ENCODE results near the gene CDX1.

CDX1 gene

DNA sequence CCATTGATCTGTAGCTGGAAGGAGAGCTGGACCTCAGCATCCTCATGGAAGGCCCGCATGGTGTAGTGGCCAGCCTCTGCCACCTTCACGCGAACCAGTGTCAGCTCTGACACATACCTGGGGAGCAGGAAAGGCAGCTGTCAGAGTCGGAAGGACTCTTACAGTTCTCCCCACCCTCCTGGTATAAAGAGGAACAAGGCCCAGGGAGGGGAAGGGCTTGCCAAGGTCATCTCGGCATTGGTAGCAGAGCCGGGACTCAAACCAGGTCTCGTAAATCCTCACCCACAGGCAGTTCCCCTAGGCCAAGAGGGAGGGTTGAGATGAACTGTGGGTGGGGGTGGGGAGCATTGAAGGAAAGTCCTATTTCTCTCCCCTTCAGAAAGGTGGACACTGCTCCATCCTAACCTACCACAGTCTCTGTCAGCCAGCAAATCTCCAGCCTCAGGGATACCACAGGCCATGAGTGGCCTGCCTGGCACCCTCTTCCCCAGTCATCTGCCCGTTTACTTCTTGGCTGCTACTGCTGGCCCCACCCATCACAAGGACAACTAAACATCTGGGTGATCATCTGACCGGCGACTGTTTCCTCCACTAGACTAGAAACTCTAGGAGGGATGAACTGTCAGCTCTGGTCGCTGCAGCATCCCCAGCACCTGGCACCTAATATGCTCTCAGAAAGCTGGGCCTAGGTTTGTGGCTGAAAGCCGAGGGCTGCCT lies 34.4 kb upstream of the CDX1 start:
- no peak for DNase-seq

GRCh38 chr5:150132740-150133139 lies 33.8 kb upstream of the CDX1 start:
- no peak for DNase-seq

DNA sequence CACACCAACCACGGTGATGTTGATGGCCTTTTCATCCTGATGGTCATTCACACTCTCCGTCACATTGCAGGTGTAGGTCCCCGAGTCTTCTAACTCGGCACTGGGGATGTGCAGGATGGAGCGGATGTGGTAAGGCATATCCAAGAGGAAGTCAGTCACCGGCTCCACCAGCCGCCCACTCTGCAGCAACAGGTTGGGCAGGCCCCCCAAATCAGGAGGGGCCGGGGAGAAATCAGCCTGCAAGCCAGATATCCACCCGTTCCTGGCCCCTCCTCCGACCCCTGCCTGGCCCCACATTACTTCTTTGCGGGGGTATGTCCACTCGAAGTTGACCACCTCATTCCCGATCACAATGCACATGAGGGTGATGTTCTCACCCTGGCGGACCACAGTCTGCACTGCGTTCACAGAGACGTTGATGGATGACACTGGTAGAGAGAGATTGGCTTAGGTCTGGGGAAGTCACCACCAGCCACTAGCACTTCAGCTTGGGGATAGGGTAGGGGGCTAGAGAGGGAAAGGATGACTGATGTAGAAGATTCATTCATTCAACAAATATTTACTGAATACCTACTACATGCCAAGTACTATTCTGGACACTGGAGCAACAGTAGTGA lies 32.9 kb upstream of the CDX1 start:
- no peak for DNase-seq

- DNase-seq: no peak
Measured at GRCh38 chr5:150134198-150134588, 32.4 kb upstream of the CDX1 start.

DNA sequence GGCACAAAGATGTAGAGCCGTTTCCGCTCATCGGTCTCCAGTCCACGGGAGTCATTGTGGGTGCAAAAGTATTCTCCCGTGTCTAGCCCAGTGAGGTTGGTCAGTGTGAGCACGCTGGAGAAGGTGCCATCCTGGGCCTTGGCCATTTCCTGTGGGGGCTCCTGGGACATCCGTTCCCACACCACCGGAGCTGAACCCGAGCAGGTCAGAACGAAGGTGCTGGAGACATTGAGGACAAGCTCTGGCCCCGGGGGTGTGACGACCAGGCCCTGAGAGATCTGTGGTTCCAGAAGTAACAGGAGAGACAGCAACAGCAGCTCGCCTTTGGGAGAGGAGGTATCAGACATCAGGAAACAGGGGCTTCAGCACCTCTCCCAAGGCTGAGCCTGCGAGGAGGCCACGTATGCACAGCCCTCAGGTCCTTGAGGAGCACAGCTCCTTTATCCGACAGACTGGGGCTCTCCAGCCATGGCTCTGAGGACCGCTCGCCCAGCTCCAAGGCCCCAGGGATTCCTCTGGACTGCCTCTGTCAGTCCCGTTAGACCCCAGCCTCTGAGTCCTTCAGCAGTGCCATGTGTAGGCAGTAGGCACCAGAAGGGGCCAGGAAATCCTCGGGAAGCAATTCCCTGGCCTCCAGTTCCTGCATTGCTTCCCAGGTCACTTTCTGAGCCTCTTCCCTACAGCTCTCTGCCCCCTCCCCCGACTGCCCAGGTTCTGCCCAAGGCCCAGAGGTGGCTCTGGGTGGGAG lies 30.8 kb upstream of the CDX1 start:
- no peak for DNase-seq

GRCh38 chr5:150136305-150137167 lies 30.0 kb upstream of the CDX1 start:
- DNase-seq: no peak

- no peak for DNase-seq
Measured at GRCh38 chr5:150137168-150137957, 29.2 kb upstream of the CDX1 start.

DNA sequence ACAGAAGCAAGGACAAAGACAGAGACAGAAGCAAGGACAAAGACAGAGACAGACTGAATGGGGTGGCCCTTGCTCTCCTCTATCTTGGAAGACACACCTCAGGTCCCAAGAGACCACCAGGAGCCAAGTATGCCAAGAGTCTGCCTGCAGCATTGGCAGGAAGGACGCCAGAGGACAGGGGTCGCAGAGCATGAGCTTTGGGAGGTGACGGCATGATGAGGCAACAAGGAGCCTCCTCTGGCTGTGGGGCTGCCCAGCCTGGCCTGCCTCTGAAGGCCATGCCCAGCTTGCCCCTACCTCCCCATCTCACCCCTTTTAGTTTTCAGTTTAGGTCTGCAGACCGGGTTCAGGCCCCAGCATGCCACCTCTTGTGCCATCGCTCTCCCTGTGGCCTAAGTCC lies 28.6 kb upstream of the CDX1 start:
- no peak for DNase-seq

DNA sequence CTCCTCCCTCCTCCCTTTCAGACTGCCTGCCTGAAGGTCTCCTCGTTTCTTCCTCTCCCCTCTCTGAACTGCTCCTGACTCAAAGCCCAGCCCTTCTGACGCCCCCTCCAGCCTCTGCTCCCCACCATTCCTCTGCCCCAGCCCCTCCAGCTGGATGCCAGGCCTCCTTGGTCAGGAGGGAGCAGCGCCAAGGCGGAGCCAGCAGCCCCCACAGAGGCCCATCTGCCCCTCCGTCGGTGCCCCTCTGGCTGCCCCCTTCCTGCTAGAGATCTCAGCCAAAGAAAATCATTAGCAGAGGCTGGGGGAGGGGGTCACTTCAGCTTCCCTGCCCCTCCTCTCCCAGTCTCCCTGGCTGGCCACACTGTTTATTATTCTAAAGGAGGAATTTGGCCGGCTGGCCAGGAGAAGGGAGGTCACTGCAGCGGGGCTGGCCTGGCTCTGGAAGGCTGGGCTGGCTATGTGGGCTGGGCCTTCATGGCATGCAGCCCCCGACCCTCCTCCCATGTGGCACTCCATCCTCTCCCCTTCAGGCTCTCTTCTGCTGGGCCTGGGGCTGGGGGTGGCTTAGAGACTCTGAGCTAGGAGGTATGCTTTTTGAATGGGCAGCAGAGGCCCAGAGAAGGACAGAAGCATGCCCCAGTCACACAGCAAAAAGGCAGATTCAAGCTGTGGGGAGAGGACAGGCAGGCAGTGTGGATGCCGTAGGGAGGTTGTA lies 27.9 kb upstream of the CDX1 start:
- no peak for DNase-seq

GRCh38 chr5:150139334-150139733 lies 27.2 kb upstream of the CDX1 start:
- no peak for DNase-seq

DNA sequence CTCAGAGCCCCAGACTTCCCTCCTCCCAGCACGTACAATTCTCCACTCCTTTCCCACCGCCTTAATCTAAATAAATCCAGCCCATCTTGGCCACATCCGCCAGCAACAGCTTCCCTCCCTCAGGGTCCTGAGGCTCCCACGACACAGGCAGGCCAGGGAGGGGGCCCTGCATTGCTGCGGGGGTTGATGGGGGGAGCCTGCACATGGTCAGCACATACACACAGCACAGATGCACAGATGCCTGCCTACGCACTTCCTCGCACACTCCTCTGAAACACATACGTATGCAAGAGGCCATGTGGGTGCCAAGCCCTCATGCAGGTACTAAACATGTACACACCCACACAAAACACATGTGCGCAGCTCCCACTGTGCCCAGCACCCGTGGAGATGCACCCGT lies 25.7 kb upstream of the CDX1 start:
- DNase-seq: no peak

GRCh38 chr5:150141544-150142184 lies 24.9 kb upstream of the CDX1 start:
- DNase-seq: no peak

DNA sequence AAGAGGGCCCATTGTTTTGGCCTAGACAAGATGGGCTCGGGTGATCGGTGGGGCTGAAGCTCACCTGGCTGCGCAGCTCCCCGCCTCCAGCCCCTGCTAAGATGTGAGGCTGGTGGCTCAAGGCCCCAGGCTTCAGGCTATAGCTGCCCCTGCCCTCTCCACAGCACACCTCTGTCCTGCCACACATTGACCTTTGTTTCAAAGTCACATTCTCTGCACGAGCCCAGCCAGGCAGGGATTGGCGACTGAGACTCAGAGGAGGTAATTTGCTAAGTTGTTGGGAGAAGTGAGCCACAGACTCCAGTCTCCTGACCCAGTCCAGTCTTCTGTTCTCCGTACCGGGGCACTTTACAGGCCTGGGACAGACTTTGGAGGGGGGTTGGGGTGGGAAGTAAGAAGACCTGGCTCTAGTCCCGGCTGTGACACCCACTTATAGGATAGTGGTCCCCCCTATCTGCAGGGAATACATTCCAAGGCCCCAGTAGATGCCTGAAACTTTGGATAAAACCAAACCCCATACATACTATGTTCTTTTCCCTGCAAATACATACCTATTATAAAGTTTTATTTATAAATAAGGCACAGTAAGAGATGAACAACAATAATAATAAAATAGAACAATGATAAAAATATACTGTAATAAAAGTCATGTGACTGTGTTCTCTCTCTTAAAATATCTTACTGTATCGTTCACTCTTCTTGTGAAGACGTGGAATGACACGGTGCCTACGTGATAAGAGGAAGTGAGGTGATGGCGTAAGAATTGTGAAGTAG lies 24.2 kb upstream of the CDX1 start:
- no peak for DNase-seq

GRCh38 chr5:150142959-150143349 lies 23.6 kb upstream of the CDX1 start:
- DNase-seq: no peak

DNA sequence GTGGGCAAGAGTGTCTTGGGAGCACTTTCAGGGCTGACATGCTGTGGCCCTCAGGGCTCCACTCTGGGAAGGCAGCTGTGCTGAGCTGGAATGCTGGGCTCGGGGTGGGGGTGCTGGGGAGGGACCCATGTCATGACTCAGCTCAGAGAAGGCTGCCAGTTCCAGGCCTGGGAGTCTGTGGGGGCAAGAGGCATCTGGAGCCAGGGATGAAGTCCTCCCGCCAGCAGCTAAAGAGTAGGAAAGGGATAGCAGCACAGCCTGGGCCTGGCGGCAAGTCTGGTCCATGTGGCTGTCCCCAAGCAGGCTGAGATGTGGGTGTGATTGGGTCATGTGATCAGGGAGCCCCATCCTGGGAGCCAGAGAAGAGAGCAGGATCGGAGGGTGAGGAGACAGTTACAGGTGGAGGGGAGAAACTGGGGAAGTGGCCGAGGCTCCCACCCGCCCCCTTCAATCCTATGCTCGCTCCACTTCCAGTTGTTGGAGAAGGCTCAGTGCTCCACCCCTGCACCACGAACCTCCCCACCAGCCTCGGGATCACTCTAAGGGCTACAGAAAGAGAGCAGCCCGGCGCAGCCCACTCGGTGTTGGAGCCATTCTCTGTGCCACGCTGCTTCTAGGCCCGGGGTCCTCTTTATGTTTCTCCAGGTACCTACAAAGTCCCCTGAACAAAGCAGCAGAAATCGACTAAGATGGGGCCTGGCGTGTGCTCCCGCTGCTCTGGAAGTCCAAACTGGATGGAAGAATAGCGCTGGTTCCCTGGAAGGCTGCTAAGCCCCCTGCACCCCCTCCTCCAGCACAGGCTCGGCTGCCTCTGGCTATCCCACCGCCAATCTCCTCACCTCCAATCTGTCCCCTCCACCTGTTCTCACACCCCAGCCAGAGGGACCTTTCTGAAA lies 23.0 kb upstream of the CDX1 start:
- no peak for DNase-seq

GRCh38 chr5:150144246-150144801 lies 22.3 kb upstream of the CDX1 start:
- DNase-seq: no peak

GRCh38 chr5:150144879-150145278 lies 21.7 kb upstream of the CDX1 start:
- no peak for DNase-seq

DNA sequence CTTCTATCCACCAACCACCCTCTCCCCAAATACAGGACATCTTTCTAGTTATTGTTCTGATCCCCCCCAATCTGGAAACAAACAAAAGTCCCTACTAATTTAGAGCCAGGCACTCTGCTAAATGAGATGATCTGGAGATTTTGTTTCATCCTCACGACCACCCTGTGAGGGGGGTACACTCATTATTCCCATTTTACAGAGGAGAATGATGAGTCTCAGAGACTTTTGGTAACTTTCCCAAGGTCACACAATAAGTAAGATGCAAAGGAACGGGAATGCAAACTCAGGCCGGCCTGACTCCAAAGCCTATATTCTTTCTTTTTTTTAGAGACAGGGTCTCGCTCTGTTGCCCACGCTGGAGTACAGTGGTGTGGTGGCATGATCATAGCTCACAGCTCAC lies 20.3 kb upstream of the CDX1 start:
- no peak for DNase-seq
